ENCODE measurements around the gene B4GALNT1. TPM values are rescaled to one million over a fixed set of nuclear protein-coding genes. Genes with fewer than 3 reads are reported as not detected.

The B4GALNT1 gene
- total RNA-seq, 4 donors from 2014 or later = 2.9 to 14.1 (median 3.9) TPM

- Histone ChIP-seq H3K36me3 (no peaks in the 10 kb centered on the region), H3K4me1 (no peaks in the 10 kb centered on the region), H3K4me3 (no peak overlapping the region), H3K27ac (no peak overlapping the region), H3K27me3 (no peaks in the 10 kb centered on the region), H3K9me3 (no peaks in the 10 kb centered on the region)
- no peak for DNase-seq
- intact Hi-C loops (cut with DNase I; ENCODE audit: low total_unique reads) = no loop called here
- TF ChIP-seq CTCF (IDR thresholded peaks at IDR 0.05) = no peak
- TF ChIP-seq POLR2A (IDR thresholded peaks at IDR 0.05) = no peak
These were observed 32.6 kb downstream of the B4GALNT1 start for GRCh38 chr12:57600395-57600794.

DNA sequence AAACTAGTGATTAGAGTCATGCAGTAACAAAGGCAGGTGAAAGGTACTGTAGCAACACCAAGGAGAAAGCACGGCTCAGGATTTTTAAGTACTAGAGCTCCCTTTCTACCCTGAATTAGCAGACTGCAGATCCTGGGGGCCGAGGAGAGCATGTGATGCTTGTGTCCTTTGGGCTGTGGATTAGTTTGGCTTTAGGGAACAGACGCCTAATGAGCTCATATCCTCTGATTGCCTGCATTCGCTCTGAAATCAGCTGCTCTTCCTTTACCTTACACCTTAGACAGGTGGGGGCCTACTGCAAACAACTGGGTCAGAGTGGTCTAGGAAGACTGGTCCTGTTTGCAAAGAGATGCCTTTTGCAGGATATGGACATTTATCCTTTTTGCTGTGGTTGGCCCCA is 39.8 kb downstream of the B4GALNT1 start:
- no peak for TF ChIP-seq CTCF (IDR thresholded peaks at IDR 0.05)
- no peak for TF ChIP-seq POLR2A (IDR thresholded peaks at IDR 0.05)
- intact Hi-C loops (cut with DNase I; ENCODE audit: low total_unique reads) = no loop called here

DNA sequence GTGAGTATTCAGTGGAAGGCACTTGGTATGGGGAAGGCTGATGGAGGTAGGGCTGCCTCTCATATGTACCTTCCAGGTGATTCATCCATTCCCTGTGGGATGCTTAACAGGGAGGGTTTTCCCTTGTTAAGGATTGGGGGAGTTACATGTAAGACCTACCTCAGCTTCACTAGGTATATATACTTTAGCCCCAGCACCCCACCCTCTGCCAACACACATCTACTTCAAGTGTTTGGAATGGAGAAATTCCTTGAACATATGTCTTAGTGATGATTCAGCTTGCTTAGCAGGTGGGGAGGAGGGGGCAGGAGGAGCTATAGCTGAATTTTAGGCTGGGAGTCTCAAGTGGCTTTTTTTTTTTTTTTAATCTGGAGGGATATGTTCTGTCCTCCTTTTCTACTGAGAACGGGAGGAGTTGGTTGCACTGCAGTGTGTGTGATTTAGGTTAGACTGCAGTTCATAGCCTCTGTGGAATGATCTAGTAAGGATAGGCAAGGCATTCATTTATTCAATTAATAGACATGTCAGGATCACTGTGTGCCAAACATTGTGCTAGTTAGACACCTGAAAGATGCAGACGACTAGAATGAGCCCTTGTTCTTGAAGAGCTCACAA is 40.3 kb downstream of the B4GALNT1 start:
- Histone ChIP-seq H3K27ac (no peak overlapping the region), H3K36me3 (no peaks in the 10 kb centered on the region), H3K27me3 (no peaks in the 10 kb centered on the region), H3K4me1 (no peaks in the 10 kb centered on the region), H3K9me3 (no peaks in the 10 kb centered on the region), H3K4me3 (no peak overlapping the region)
- DNase-seq = no peak
- intact Hi-C loops (cut with DNase I; ENCODE audit: low total_unique reads) = no loop called here
- no peak for TF ChIP-seq CTCF (IDR thresholded peaks at IDR 0.05)
- no peak for TF ChIP-seq POLR2A (IDR thresholded peaks at IDR 0.05)

More for the DNA sequence above, 39.8 kb downstream of the B4GALNT1 start:
- Histone ChIP-seq H3K4me3 (no peak overlapping the region), H3K27me3 (no peaks in the 10 kb centered on the region), H3K9me3 (no peaks in the 10 kb centered on the region), H3K36me3 (no peaks in the 10 kb centered on the region), H3K27ac (no peak overlapping the region), H3K4me1 (no peaks in the 10 kb centered on the region)
- DNase-seq = no peak

GRCh38 chr12:57591782-57592325 is 41.1 kb downstream of the B4GALNT1 start:
- H3K9me3 ChIP-seq = no peaks in the 10 kb centered on the region
- peak overlapping the region; percentile 62 to 77 for H3K27ac ChIP-seq
- H3K4me3 ChIP-seq = peak overlapping the region; percentile 64 to 81
- TF ChIP-seq POLR2A (IDR thresholded peaks at IDR 0.05) (no peak), CTCF (IDR thresholded peaks at IDR 0.05) (no peak)
- no peak for DNase-seq
- intact Hi-C loops (cut with DNase I; ENCODE audit: low total_unique reads) = no loop called here
- no peaks in the 10 kb centered on the region for H3K27me3 ChIP-seq
- H3K36me3 ChIP-seq = no peaks in the 10 kb centered on the region
- no peaks in the 10 kb centered on the region for H3K4me1 ChIP-seq

- Histone ChIP-seq H3K4me3 (peak within 1 kb of the TSS; percentile 64 to 81), H3K9me3 (no peaks in the 10 kb centered on the region), H3K4me1 (no peaks in the 10 kb centered on the region), H3K36me3 (no peaks in the 10 kb centered on the region), H3K27me3 (no peaks in the 10 kb centered on the region), H3K27ac (peak within 1 kb of the TSS; percentile 62 to 77)
- intact Hi-C loops (cut with DNase I; ENCODE audit: low total_unique reads) = no loop called here
- peak; percentile 72 to 79 for DNase-seq
- TF ChIP-seq POLR2A (IDR thresholded peaks at IDR 0.05) (peak in 1 of 2 donors; percentile 62), CTCF (IDR thresholded peaks at IDR 0.05) (no peak)
These were observed 41.9 kb downstream of the B4GALNT1 start, which contains the start of gene PIP4K2C for GRCh38 chr12:57590864-57591781. TSS of gene PIP4K2C (plus strand) at chr12:57591192. CDS start at chr12:57591290, 98 bp downstream.
